Left colon (tissue), 2 donors: Measurements from ENCODE around the gene BICC1. TPM values are rescaled to one million over a fixed set of nuclear protein-coding genes. Genes with fewer than 3 reads are reported as not detected.
"Not testable (repeated sequence)": the region's sequence is repeated elsewhere in the genome, so short reads cannot be mapped to it uniquely, and the experiment has no call there.

Experiments
- ATAC-seq: fragments of 200-7000 bp; cut with Tn5 transposase; one replicate; pipeline ENCODE4 v1.9.1; 2020; ENCODE audit warnings: mild to moderate bottlenecking, moderate library complexity
- DNase-seq, 2 donors: peaks; one replicate each; pipeline ENCODE4 v3.0.0-alpha.2; 2020
- intact Hi-C, 2 donors: fragments of 100-400 bp; cut with DNase I in 1 of 2; cut with micrococcal nuclease in 1 of 2; formaldehyde crosslinking; loops; one replicate each; pipeline versions ENCODE4 v1.11.2 to v1.14.0; 2022; cut with DNase I, micrococcal nuclease
- total RNA-seq, 2 donors: library from RNA; stranded (reverse); fragmentation: NEBNext Ultra II Directional; extraction: Animal tissue kit (Norgen Biotek cat#: 25700); gene quantifications; one replicate each; pipeline ENCODE4 v1.2.1, GENCODE V29; 2021
- donor health status: DM: no; HTN: no; CAD: no.
- donor health status: DM: yes; HTN: yes; CAD: no.

Gene BICC1
- total RNA-seq, 2 donors from 2014 or later, result 1.7 to 2.5 TPM

DNA sequence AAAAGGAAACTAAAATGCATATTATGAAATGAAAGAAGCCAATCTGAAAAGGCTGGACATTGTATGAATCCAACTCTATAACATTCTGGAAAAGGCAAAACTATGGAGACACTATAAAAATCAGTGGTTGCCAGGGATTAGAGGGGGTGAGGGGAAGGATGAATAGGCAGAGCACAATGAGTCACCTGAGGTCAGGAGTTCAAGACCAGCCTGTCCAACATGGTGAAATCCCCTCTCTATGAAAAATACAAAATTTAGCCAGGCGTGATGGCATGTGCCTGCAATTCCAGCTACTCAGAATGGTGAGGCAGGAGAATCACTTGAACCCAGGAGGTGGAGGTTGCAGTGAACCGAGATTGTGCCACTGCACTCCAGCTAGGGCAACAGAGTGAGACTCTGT, 338.9 kb downstream of the BICC1 start:
- intact Hi-C loops, result no loop called here
- ATAC-seq (no peak), DNase-seq (no peak)

DNA sequence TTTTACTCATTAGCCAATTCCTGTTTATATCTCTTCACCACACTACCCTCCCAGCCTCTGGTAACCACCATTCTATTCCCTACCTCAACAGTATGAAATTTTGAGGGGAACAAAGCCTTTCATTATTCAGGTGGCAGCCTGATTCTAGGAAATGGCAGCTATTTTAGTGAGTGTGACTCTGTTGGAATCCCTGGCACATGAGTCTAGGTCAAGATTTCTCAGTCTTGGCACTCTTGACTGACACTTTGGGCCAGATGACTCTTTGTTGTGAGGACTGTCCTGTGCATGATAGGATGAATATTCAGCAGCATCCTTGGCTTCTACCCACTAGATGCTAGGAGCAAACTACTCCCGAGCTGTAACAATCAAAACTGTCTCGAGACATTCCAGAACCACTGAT, 341.0 kb downstream of the BICC1 start:
- DNase-seq (no peak), ATAC-seq (no peak)
- intact Hi-C loops, result no loop called here

DNA sequence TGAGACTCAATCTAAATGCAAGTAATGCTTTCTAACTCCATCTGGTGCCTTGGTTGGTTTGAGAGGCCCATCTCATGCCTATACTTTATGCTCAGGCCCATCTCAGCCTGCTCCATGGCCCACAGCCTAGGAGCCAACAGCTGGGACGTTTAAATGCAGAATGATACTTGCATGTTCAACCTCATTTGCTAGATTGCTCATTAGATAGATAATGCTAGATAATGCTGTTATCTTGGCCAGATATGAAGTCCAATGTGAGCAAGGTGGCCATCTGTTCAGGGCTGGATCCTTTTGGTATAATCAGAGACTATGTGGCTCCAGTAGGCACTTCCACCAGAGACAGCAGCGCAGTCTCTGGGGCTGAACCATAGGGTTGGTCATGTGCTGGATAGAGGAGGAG, 342.1 kb downstream of the BICC1 start:
- no peak for ATAC-seq
- no peak for DNase-seq
- intact Hi-C loops, result no loop called here

DNA sequence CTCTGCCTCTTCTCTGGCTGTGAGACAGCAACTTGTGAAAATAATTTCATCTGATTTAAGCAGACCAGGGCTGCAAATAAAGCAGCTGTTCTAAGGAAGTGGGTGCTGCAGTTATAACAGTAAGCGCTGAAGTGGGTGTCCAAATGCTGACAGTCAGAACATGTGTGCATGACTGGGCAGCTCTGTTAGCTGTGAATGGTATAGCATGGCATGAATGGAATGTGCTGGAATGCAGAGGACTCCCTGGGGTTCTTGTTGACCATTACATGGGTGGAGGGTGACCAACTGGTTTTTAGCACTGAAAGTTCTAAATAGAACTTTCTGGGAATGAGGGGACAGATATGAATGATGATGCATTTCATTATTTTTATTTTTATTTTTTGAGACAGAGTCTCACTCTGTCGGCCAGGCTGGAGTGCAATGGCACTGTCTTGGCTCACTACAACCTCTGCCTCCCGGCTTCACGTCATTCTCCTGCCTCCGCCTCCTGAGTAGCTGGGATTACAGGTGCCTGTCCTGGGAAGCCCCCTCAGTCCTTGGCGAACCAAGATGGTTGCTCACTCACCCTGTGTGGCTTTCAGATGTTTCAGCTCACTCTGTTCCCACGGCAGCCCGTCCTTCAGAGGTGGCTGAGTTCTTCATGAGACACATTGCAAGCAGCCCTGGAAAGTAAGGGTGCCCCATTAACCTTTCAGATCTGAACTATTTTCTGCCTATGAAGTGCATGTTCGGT, 344.0 kb downstream of the BICC1 start:
- ATAC-seq (no peak), DNase-seq (no peak)
- intact Hi-C loops, result no loop called here

DNA sequence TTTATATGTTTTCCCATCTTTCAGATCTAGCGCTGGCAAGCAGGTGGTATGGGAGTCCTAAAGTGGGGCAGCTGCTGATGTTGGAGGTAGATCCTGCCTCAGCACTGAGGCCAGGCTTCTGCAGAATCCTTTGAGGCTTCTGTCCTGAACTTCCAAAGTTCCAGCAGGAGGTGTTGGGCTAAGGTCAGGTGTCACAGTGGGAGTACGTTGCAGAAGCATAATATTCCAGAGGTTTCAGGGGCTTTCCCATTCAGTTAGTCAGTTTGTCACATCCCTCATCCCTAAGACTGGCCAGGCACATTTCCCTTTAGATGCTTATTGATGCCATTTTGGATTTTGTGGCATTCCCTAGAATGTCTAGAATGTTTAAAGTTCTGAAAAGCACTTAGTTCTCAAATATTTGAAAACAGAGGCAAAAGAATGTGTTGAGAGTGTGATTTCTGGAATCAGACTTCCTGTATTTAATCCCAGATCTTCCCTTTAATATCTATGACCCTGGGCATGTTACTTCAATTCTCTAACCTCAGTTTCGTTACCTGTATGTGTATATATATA, 344.7 kb downstream of the BICC1 start:
- ATAC-seq (no peak), DNase-seq (no peak)
- intact Hi-C loops, result no loop called here

DNA sequence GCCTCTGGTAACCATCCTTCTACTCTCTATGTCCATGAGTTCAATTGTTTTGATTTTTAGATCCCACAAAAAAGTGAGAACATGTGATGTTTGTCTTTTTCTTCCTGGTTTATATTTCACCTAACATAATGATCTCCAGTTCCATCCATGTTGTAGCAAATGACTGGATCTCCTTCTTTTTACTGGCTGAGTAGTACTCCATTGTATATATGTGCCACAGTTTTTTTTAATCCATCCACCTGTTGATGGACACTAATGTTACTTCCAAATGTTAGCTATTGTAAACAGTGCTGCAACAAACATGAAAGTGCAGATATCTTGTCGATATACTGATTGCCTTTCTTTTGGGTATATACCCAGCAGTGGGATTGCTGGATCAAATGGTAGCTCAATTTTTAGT, 345.5 kb downstream of the BICC1 start:
- ATAC-seq, intact Hi-C loops, DNase-seq: not testable (repeated sequence)

DNA sequence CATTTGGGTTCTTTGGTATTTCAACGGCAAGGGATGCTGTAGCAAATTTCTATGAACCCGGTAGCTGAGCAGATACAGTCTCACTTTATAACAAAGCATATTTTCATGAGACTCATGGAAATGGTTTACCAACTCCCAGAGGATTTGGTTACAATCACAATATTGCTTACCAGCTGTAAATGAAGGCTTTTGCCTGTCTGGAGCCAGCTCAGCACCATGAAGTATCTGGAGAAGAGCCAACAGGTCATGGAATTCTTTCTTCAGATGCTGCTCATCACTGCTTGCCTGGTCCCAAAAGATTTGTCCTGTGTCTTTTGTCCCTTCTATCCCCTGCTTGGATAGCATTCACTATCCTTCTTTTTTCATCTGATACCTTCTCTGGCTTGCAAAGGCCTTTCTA, 346.9 kb downstream of the BICC1 start:
- ATAC-seq (no peak), DNase-seq (no peak)
- intact Hi-C loops, result no loop called here

DNA sequence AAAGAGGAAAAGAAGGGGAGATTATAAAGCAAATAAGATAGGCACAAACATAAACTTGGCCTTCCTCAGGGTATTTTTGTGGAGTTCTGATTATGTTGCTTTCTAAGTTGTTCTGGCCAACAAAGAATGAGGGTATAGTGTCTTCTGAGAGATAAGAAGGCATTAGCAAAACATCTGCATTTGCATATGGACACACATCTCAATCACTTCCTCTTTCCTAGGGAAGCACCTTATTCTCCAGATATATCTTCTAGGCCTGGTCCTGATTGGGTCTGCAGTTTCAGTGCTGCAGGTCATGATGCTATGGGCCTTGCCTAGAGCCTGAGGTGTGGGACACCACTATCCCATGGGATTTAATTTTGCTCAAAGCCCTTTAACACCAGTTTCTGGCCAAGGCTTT, 355.0 kb downstream of the BICC1 start:
- no peak for DNase-seq
- ATAC-seq, result no peak
- intact Hi-C loops, result no loop called here

DNA sequence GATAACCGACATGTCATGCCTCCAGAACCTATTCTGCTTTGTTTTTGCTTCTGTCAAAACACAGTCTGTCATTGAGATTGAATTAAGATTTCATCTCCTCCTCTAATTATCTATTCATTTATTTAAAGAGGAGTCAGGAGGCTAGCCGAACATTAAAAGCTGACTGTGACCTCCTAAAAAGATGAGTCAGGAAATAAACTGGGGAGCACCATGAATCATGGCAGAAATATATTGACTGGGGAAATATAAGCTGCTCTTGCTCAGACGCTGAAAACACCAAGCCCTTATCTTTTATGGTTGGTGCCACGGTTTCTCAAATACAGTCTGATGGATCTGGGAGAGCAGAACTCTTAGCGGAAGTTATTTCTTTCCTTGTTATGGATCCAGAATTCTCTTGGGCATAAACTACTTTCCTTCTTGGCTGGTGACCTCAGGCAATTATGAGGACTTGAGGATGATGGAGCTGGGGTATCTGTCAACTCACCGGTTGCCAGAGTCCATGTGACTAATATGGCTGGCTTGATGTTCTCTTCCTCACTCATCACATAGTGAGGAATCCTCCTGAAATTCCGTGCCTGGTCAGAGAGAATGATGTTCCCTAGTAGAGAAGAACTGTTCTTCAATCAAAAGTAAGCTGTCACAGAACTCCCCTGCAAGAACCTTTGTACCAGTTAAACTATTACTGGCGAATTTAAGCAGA, 356.2 kb downstream of the BICC1 start:
- intact Hi-C loops, result no loop called here
- DNase-seq (no peak), ATAC-seq (no peak)

DNA sequence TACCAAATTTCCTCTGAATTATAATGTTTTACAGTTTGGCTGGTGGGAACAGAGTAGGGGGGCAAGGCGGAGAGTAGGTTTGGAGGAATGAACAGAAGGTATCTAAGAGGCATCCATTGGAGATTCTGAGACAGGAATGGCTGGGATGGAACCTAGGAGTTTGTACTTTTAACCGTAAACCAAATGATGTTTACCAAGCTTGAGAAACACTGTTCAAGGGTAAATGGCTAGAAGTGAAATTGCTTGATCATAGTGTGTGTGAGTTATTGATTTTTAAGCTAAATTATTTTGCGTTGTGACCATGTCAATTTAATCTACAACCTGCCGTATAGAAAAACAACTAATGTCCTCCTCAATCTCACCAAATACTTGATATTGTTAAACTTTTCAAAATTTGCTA, 357.4 kb downstream of the BICC1 start:
- ATAC-seq, result no peak
- intact Hi-C loops, result no loop called here
- DNase-seq, result no peak

DNA sequence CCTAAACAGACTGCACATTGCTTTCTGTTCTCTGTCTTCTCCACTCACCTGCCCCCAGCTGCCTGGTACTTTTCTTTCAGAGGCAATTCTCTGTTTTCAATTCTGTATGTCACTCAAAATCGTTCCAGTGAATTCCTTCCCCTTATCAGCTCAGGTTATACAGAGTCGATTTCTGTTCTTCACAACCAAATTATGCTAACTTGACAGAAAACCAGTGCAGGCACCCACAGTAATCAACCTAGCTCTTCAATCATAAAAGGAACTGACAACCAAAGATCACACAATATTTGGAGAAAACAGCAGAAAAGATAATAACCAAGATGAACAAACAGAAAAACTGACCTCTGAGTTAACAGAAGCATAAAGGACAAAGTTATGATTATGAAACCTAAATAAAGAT, 360.5 kb downstream of the BICC1 start:
- DNase-seq (no peak), ATAC-seq (no peak)
- intact Hi-C loops, result no loop called here

Other genes starting within 250 kb of the BICC1 start
- 10 to 100 TPM; 14.3 to 20.5 TPM for gene IPMK, start 245.0 kb upstream of the BICC1 start, total RNA-seq
- gene CISD1, start 243.7 kb upstream of the BICC1 start, total RNA-seq, result 10 to 100 TPM; 46.4 to 50.2 TPM
- gene UBE2D1, start 177.9 kb upstream of the BICC1 start, total RNA-seq, result 10 to 100 TPM; 13.3 to 22.2 TPM
- gene TFAM, start 127.5 kb upstream of the BICC1 start, total RNA-seq, result 10 to 100 TPM; 34.5 to 35.3 TPM